GM18870 (cell line): Measurements from ENCODE around the gene POLRMT.
"Not testable (repeated sequence)": the region's sequence is repeated elsewhere in the genome, so short reads cannot be mapped to it uniquely, and the experiment has no call there.

ENCODE experiments used
- ATAC-seq: cut with Tn5 transposase; IDR thresholded peaks from one replicate; pipeline ENCODE4 v1.9.1; 2021; ENCODE audit warnings: moderate library complexity; ENCODE audit not compliant: unreplicated experiment

Gene POLRMT

GRCh38 chr19:615619-616018 is 17.7 kb downstream of the POLRMT start:
- no peak for ATAC-seq

- no peak for ATAC-seq
Measured at GRCh38 chr19:613732-614567, 19.4 kb downstream of the POLRMT start.

DNA sequence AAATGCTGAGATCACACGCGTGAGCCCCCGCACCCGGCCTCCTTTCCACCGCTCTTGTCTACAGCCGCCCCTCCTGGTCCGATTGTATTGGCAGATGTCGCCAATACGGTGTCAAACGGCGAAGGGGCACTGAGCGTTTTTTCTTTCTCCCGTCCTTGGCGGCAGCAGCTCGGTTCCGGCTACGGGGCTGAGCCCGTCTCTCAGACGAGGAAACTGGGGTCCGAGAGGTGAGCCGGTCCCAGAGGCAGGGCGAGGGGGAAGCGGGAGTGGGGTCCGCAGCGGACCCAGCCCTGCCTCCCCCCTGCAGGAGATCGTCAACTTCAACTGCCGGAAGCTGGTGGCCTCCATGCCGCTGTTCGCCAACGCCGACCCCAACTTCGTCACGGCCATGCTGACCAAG is 20.4 kb downstream of the POLRMT start:
- no peak for ATAC-seq

DNA sequence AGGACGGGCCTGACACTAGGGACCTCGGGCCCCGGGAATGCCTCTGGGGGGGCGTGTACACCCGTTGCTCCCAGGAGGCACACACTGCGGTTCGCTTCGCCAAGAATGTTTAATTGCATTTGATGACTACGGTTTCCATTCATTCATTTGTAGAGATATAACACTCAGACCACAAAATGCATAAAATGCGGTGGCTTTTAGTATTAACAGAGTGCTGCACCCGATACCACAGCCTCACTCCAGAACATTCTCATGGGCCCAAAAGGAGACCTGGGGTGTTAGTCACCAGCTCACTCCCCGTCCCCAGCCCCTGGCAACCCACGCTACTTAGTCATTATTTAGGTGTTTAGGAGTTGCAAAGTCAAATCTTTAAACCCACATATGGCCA is 21.9 kb downstream of the POLRMT start:
- no peak for ATAC-seq

DNA sequence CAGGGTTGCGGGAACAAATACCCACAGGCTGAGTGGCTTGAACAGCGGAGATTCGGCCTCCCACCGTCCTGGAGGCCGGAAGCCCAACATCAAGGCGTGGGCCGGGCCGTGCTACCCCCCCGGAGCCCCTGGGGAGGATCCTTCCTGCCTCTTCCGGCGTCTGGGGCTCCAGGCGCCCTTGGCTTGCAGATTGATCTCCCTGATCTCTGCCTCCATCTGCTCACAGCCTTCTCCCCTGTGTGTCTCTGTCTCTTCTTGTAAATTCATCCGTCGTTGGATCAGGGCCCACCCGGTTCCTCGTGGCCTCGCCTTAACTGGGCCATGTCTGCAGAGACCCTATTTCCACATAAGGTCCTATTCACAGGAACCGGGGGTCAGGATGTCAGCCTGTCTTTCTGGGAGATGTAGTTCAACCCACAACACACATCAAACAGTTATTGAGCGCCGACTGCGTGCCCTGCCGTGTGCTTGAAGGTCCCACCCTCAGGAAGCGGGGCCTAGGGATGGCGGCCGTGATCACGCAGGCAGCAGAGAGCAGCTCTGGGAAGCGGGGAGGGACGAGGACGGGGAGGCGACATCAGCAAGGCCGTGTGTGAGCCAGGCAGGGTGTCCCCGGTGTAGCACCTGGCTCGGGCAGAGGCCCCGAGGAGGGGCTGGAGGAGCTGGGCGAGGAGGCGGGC is 22.4 kb downstream of the POLRMT start:
- ATAC-seq, result no peak

GRCh38 chr19:610071-610800 is 23.1 kb downstream of the POLRMT start:
- no peak for ATAC-seq

GRCh38 chr19:609004-609346 is 24.4 kb downstream of the POLRMT start:
- no peak for ATAC-seq

- no peak for ATAC-seq
Measured at GRCh38 chr19:608155-609003, 25.0 kb downstream of the POLRMT start.

DNA sequence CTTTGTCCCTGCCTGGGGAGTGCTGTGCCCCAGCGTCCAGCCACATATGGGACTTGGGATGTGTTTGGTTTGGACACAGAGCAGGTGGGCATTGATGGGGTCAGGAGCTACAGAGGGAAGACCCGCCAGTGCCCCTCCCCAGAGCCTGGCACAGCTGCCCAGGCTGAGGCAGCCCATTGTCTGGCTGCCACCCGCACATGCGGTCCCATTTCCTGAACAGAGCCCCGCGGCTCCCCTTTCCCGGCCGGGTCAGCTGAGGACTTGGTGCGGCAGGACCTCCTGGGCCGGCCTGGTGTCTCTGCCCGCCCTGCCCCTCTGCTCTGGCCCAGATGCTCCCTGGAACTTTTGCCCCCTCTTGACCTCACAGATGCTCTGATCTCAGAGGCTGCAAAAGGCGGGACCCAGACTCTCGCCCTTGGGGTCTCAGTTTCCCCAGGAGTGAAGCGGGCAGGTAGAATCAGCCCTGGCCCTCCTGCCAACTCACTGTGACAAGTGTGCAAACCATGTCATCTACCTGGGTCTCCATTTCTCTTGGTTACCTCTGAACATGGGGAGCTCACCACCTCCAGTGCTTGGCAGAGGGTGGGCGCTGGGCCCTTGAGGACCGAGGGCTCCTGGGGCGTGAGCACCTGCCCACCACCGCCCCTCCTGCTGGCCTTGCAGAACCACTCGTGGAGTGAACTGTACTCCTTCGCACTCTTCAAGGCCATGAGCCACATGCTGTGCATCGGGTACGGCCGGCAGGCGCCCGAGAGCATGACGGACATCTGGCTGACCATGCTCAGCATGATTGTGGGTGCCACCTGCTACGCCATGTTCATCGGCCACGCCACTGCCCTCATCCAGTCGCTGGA is 25.8 kb downstream of the POLRMT start:
- no peak for ATAC-seq

- ATAC-seq, result not testable (repeated sequence)
Measured at GRCh38 chr19:605061-605971, 28.0 kb downstream of the POLRMT start.

DNA sequence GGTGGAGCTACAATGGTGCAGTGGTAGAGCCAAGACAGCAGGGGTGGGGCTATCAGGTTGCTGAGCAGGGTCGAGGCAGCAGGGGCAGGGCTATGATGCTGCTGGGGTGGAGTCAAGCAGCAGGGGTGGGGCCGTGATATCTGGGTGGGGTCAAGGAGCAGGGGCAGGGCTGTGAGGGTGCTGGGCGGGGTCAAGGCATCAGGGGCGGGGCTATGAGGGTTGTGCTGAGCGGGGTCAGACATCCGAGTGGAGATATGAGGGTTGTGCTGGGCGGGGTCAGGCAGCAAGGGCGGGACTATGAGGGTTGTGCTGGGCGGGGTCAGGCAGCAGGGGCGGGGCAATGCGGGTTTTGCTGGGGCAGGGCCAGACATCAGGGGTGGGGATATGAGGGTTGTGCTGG is 29.0 kb downstream of the POLRMT start:
- ATAC-seq, result no peak

GRCh38 chr19:603779-604178 is 29.6 kb downstream of the POLRMT start:
- ATAC-seq, result not testable (repeated sequence)

- ATAC-seq, result not testable (repeated sequence)
Measured at GRCh38 chr19:603302-603639, 30.1 kb downstream of the POLRMT start.

DNA sequence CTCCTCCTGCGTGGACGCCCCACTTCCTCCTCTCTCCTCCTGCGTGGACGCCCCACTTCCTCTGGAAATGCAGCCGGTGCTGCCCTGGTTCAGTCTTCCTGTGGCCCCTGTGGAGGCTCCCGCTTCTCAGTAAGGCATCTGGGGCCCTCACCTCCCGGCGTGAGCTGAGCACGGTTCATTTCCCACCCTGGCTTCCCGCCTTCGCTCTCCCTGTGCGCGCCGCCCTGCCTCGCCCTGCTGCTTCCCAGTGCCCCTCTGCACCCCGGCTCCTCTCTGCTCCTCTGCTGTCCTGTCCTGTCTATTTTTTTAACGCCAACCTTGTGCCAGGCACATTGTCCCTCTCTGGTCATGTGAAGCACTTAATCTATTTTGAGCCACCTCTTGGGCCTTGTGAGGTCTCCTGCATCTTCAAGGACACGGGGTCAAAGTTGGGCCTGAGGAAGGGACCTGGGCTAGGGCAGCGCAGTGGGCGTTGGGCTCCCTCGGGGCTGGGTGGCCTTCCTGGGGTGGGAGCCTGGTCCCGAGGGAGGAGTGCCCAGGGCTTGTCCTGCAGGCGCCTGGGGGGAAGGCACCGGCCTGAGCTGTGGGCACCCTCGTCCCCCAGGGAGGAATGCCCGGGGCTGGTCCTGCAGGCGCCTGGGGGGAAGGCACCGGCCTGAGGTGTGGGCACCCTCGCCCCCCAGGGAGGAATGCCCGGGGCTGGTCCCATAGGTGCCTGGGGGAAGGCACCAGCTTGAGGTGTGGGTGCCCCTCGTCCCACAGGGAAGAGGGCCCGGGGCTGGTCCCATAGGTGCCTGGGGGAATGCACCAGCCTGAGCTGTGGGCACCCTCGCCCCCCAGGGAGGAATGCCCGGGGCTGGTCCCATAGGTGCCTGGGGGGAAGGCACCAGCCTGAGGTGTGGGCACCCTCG is 30.7 kb downstream of the POLRMT start:
- no peak for ATAC-seq

GRCh38 chr19:601790-602189 is 31.5 kb downstream of the POLRMT start:
- no peak for ATAC-seq

DNA sequence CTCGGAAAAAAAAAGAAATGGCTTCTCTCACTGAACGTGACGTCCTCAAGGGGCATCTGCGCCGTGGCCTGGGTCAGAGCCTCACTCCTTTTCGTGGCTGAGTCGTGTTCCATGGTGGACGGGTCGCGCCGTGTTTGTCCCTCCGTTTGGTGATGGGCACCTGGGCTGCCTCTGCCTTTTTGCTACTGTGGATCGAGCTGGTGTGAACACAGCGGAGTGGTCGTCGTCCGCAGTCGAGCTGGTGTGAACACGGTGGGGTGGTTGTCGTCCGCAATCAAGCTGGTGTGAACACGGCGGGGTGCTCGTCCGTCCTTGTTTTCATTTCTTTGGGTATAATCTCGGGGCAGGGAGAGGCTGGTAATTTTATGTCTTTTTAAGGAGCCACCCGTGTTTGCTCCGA is 32.0 kb downstream of the POLRMT start:
- ATAC-seq, result no peak

GRCh38 chr19:597406-598315 is 35.7 kb downstream of the POLRMT start:
- no peak for ATAC-seq
